MM.1S (cell line): ENCODE results near the gene TMEM221.

Experiments used
- DNase-seq: peaks from one replicate; pipeline ENCODE4 v3.0.0-alpha.2; 2015
- H2AFZ ChIP-seq: fragments of 300-600 bp; sonication (generic); 2 replicates; pipeline ENCODE4 v1.6.0; 2016; ENCODE audit warnings: antibody characterized with exemption, low read length
- H3F3A ChIP-seq: fragments of 300-600 bp; sonication (generic); 2 replicates; pipeline ENCODE4 v1.6.1; 2016; ENCODE audit warnings: mild to moderate bottlenecking, antibody characterized with exemption, low read length, moderate library complexity, mixed read lengths; ENCODE audit not compliant: insufficient read depth
- H3K27ac ChIP-seq: fragments of 300-600 bp; sonication (generic); 2 replicates; pipeline ENCODE4 v1.5.1; 2016; ENCODE audit warnings: mild to moderate bottlenecking, low read length
- H3K27me3 ChIP-seq: fragments of 300-600 bp; sonication (generic); replicated peaks from 2 replicates; pipeline ENCODE4 v1.6.0; 2016; ENCODE audit warnings: low read length; ENCODE audit not compliant: insufficient read depth
- H3K36me3 ChIP-seq: fragments of 300-600 bp; sonication (generic); replicated peaks from 2 replicates; pipeline ENCODE4 v1.6.1; 2016; ENCODE audit warnings: mild to moderate bottlenecking, low read length, mixed read lengths; ENCODE audit not compliant: insufficient read depth
- H3K4me1 ChIP-seq: fragments of 300-600 bp; sonication (generic); 2 replicates; pipeline ENCODE4 v1.6.1; 2016; ENCODE audit warnings: low read length, mixed read lengths
- H3K4me2 ChIP-seq: fragments of 300-600 bp; sonication (generic); 2 replicates; pipeline ENCODE4 v1.6.0; 2016; ENCODE audit warnings: low read depth, low read length
- H3K4me3 ChIP-seq: fragments of 300-600 bp; sonication (generic); 2 replicates; pipeline ENCODE4 v1.5.1; 2016; ENCODE audit warnings: low read length, mixed read lengths
- H3K79me2 ChIP-seq: fragments of 300-600 bp; sonication (generic); 2 replicates; pipeline ENCODE4 v1.6.1; 2016; ENCODE audit warnings: mixed run types, low read length, mixed read lengths
- H3K9ac ChIP-seq: fragments of 300-600 bp; sonication (generic); 2 replicates; pipeline ENCODE4 v1.6.1; 2016; ENCODE audit warnings: low read length, mixed read lengths
- H3K9me2 ChIP-seq: fragments of 300-600 bp; sonication (generic); replicated peaks from 2 replicates; pipeline ENCODE4 v1.6.1; 2016; ENCODE audit warnings: mild to moderate bottlenecking, low read length, mixed read lengths; ENCODE audit not compliant: insufficient read depth
- H3K9me3 ChIP-seq: fragments of 300-600 bp; sonication (generic); replicated peaks from 2 replicates; pipeline ENCODE4 v1.6.1; 2016; ENCODE audit warnings: mild to moderate bottlenecking, low read length, mixed read lengths; ENCODE audit not compliant: insufficient read depth
- H4K20me1 ChIP-seq: fragments of 300-600 bp; sonication (generic); 2 replicates; pipeline ENCODE4 v1.6.1; 2016; ENCODE audit warnings: mild to moderate bottlenecking, low read length, moderate library complexity, mixed read lengths; ENCODE audit not compliant: insufficient read depth
- EZH2 ChIP-seq: fragments of 300-600 bp; sonication (generic); optimal IDR thresholded peaks from 2 replicates; pipeline ENCODE3; 2017; ENCODE audit warnings: low read depth, mild to moderate bottlenecking, antibody characterized with exemption, low read length, mixed read lengths
- EZH2phosphoT487 ChIP-seq: fragments of 300-600 bp; sonication (generic); IDR thresholded peaks from 2 replicates; pipeline ENCODE4 v1.6.1; 2018; ENCODE audit warnings: antibody characterized with exemption, low read length
- TF ChIP-seq, protein P1 (sequence below): fragments of 300-600 bp; sonication (generic); IDR thresholded peaks from 2 replicates; pipeline ENCODE4 v1.5.1; 2016; ENCODE audit warnings: antibody characterized with exemption, low read length, mixed read lengths

The TMEM221 gene

DNA sequence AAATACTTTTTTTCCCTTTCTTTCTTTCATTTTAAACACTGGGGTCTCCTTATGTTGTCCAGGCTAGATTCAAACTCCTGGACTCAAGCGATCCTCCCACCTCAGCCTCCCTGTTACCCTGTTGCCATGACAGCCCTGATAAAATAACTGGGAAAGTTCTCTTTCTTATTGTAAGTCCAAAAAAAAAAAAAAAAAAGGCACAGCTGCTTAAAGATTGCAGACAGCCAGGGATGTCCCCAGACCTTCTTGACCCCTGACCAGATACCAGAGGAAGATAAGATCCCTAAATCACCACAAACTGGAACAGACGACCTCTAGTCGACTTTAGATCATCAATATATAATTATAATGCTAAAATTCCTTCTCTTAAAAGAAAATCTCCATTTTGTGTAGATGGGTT, 29.8 kb downstream of the TMEM221 start:
- peaks cover 14% of the 10 kb centered on the region for H3F3A ChIP-seq
- DNase-seq, result no peak
- no peaks in the 10 kb centered on the region for H4K20me1 ChIP-seq
- no peaks in the 10 kb centered on the region for H3K9me2 ChIP-seq
- no peaks in the 10 kb centered on the region for H3K36me3 ChIP-seq
- H3K9me3 ChIP-seq, result no peaks in the 10 kb centered on the region
- H3K4me3 ChIP-seq, result no peak overlapping the region
- peaks cover 3% of the 10 kb centered on the region; the same call in 1 of the 2 replicates for H3K4me1 ChIP-seq
- TF ChIP-seq, protein P1, sequence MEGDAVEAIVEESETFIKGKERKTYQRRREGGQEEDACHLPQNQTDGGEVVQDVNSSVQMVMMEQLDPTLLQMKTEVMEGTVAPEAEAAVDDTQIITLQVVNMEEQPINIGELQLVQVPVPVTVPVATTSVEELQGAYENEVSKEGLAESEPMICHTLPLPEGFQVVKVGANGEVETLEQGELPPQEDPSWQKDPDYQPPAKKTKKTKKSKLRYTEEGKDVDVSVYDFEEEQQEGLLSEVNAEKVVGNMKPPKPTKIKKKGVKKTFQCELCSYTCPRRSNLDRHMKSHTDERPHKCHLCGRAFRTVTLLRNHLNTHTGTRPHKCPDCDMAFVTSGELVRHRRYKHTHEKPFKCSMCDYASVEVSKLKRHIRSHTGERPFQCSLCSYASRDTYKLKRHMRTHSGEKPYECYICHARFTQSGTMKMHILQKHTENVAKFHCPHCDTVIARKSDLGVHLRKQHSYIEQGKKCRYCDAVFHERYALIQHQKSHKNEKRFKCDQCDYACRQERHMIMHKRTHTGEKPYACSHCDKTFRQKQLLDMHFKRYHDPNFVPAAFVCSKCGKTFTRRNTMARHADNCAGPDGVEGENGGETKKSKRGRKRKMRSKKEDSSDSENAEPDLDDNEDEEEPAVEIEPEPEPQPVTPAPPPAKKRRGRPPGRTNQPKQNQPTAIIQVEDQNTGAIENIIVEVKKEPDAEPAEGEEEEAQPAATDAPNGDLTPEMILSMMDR, result no peak
- TF ChIP-seq EZH2phosphoT487, result no peak
- no peak for TF ChIP-seq EZH2
- no peaks in the 10 kb centered on the region for H3K79me2 ChIP-seq
- H3K4me2 ChIP-seq, result peak overlapping the region; percentile 86; the same call in 1 of the 2 replicates
- no peaks in the 10 kb centered on the region for H3K27me3 ChIP-seq
- H3K9ac ChIP-seq, result no peak overlapping the region
- H3K27ac ChIP-seq, result no peak overlapping the region
- no peak overlapping the region for H2AFZ ChIP-seq

DNA sequence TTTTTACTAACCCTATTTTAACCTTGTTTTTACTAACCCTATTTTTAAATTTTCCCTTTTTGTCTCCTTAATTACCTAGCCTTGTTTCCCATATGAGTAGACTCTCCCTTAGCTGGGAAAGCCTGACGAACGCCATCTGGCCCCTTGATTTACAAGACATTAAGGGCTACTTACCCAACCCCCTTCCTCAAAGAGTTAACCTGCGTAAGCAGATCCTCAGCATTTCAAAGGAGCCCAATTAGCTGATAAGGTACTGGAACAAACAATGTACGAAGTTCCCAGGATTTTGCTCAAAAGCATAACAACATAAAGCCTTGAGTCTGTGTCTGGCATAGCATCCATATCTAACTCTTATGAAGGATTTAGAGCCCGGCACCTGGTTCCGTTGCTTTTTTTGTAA, 33.3 kb downstream of the TMEM221 start:
- Histone ChIP-seq H3K27me3 (no peaks in the 10 kb centered on the region), H4K20me1 (no peaks in the 10 kb centered on the region), H3K36me3 (no peaks in the 10 kb centered on the region), H3K9me2 (no peaks in the 10 kb centered on the region), H3K4me1 (peaks cover 10% of the 10 kb centered on the region; the same call in 1 of the 2 replicates), H3K4me3 (no peak overlapping the region), H3F3A (peaks cover 10% of the 10 kb centered on the region; the same call in 1 of the 2 replicates), H3K4me2 (no peak overlapping the region), H3K9ac (no peak overlapping the region), H3K27ac (no peak overlapping the region), H2AFZ (no peak overlapping the region), H3K9me3 (no peaks in the 10 kb centered on the region), H3K79me2 (peaks cover 9% of the 10 kb centered on the region; the same call in 1 of the 2 replicates)
- TF ChIP-seq EZH2phosphoT487 (no peak), EZH2 (no peak)
- TF ChIP-seq, protein P1, result no peak
- no peak for DNase-seq

- Histone ChIP-seq H2AFZ (no peak overlapping the region), H3K4me1 (peaks cover 8% of the 10 kb centered on the region; the same call in 1 of the 2 replicates), H3K9me3 (no peaks in the 10 kb centered on the region), H3F3A (peaks cover 10% of the 10 kb centered on the region; the same call in 1 of the 2 replicates), H3K36me3 (no peaks in the 10 kb centered on the region), H4K20me1 (no peaks in the 10 kb centered on the region), H3K27ac (no peak overlapping the region), H3K9ac (no peak overlapping the region), H3K27me3 (no peaks in the 10 kb centered on the region), H3K4me2 (no peak overlapping the region), H3K79me2 (peaks cover 19% of the 10 kb centered on the region), H3K9me2 (no peaks in the 10 kb centered on the region), H3K4me3 (no peak overlapping the region)
- no peak for TF ChIP-seq EZH2phosphoT487
- TF ChIP-seq, protein P1, result no peak
- TF ChIP-seq EZH2, result no peak
- DNase-seq, result no peak
Observed at GRCh38 chr19:17414097-17414496, 34.4 kb downstream of the TMEM221 start.
